Stimulated activated CD4-positive, alpha-beta T cell treated with anti-CD3 and anti-CD28 coated beads, Interleukin-12 subunit alpha, Interleukin-12 subunit beta, amount 100 ng/mL, for 4 hours (primary cell): ENCODE measurements around the gene ACKR4.

Experiments
- DNase-seq: peaks from one replicate; pipeline ENCODE4 v3.0.0-alpha.2; 2020

ACKR4 gene

DNA sequence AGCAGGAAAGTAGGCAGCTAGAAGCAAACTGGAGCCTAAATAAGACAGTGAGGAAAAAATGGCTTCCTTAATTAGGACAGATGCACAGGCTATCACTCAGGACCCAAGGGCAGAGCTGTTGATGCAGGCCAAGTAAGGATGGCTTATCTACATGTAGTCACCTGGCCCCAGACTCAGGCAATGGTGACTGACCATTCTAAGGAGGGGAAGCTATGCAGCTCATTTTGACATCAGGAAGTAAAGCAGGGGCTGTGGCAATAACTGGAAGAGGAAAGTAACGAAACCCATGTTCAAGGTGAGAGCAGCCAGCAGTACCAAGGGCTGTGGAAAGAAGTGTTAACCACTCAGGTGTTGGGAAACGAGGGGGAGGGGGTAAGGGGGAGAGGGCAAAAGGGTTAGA lies 46.3 kb downstream of the ACKR4 start:
- no peak for DNase-seq

DNA sequence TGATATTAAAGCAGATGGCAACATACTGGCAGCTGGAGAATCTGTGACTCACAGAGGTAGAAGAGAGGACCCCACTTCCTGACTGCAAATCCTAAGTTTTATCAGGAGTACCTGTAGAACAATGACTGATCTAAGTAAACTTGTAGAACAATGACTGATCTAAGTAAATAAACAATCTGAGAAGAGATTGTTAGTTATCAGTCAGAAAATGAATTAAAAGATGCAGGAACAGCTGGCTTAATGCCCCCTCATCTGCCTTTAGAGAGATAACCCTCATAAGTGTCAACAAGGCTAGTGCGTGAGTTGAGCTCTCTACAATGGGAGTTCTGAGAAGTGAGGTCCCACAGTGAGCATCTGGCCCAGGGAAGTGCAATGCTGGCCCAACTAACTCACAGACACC lies 48.0 kb downstream of the ACKR4 start:
- no peak for DNase-seq

GRCh38 chr3:132650153-132650552 lies 53.1 kb downstream of the ACKR4 start:
- DNase-seq: no peak
